Activated CD8-positive, alpha-beta memory T cell treated with anti-CD3 and anti-CD28 coated beads for 4 hours (primary cell): ENCODE results near the gene PKD1L1.
"Not testable (repeated sequence)": the region's sequence is repeated elsewhere in the genome, so short reads cannot be mapped to it uniquely, and the experiment has no call there.

ENCODE experiments used
- DNase-seq, 2 donors: peaks; one replicate each; pipeline ENCODE4 v3.0.0-alpha.2; 2020; ENCODE audit warnings: low read depth in 2 of 2

PKD1L1 gene, protein sequence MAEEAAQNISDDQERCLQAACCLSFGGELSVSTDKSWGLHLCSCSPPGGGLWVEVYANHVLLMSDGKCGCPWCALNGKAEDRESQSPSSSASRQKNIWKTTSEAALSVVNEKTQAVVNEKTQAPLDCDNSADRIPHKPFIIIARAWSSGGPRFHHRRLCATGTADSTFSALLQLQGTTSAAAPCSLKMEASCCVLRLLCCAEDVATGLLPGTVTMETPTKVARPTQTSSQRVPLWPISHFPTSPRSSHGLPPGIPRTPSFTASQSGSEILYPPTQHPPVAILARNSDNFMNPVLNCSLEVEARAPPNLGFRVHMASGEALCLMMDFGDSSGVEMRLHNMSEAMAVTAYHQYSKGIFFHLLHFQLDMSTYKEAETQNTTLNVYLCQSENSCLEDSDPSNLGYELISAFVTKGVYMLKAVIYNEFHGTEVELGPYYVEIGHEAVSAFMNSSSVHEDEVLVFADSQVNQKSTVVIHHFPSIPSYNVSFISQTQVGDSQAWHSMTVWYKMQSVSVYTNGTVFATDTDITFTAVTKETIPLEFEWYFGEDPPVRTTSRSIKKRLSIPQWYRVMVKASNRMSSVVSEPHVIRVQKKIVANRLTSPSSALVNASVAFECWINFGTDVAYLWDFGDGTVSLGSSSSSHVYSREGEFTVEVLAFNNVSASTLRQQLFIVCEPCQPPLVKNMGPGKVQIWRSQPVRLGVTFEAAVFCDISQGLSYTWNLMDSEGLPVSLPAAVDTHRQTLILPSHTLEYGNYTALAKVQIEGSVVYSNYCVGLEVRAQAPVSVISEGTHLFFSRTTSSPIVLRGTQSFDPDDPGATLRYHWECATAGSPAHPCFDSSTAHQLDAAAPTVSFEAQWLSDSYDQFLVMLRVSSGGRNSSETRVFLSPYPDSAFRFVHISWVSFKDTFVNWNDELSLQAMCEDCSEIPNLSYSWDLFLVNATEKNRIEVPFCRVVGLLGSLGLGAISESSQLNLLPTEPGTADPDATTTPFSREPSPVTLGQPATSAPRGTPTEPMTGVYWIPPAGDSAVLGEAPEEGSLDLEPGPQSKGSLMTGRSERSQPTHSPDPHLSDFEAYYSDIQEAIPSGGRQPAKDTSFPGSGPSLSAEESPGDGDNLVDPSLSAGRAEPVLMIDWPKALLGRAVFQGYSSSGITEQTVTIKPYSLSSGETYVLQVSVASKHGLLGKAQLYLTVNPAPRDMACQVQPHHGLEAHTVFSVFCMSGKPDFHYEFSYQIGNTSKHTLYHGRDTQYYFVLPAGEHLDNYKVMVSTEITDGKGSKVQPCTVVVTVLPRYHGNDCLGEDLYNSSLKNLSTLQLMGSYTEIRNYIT (N-terminal part only)

GRCh38 chr7:47948141-47948790 is at the start of gene PKD1L1:
TSS of gene PKD1L1 (minus strand) at chr7:47948466. CDS start at chr7:47948440, 26 bp downstream.
- DNase-seq = no peak

GRCh38 chr7:47992446-47992845 is 44.2 kb upstream of the PKD1L1 start:
- no peak for DNase-seq

DNA sequence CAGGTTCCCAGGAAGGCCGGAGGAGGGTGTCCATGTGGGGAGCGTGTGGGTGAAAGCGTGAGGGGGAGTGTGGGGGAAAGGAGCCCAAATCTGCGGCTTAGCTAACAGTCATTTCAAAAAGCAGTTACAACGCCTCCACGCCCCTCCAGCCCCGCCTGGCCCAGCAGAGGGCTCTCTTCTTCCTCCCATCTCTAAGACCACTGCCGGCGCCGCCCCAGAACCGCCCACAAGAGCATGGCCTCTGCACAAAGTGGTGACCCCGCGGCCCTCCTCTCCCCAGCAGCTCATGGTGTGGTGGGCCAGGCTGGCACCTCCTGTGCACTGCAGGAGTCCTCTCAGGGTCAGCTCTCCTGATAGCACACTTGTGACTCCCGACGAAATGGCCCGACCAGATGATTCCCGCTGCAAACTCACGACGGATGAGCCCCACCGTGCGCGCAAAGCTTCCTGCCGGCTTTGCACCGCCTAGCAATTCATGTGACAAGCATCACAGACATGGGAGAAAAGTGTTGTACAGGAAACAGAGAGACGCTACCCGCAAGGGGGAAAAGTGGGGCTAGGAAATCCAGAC is 43.6 kb upstream of the PKD1L1 start:
- peak; percentile 67 to 78 for DNase-seq

DNA sequence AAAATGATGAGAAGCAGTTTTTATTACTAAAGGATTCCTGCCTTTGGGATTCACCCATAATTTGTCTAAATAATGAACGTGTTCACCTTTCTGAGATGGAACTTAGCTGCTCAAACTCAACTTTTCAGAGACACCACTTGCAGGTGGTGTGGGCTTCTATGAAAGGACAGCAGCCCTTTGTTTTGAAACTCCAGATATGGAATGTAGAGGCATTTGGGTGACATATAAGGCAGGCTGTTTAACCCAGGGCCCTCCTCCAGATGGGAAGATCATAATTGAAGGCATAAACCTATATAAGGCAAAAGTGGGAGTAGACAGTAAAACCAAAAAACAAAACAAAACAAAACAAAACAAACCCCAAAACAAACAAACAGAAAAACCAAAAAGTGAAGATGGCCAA is 43.0 kb upstream of the PKD1L1 start:
- no peak for DNase-seq

DNA sequence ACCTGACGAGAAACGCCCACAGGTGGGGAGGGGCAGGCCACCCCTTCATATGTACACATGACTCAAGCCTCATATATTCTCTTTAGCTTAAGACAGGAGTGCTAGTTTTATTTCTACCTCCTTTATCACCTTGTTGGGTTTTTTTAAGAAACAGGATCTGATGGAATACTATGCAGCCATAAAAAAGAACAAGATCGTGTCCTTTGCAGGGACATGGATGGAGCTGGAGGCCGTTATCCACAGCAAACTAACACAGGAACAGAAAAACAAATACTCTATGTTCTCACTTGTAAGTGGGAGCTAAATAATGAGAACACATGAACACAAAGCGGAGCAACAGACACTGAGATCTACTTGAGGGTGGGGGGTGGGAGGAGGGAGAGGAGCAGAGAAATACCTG is 42.3 kb upstream of the PKD1L1 start:
- DNase-seq = no peak

DNA sequence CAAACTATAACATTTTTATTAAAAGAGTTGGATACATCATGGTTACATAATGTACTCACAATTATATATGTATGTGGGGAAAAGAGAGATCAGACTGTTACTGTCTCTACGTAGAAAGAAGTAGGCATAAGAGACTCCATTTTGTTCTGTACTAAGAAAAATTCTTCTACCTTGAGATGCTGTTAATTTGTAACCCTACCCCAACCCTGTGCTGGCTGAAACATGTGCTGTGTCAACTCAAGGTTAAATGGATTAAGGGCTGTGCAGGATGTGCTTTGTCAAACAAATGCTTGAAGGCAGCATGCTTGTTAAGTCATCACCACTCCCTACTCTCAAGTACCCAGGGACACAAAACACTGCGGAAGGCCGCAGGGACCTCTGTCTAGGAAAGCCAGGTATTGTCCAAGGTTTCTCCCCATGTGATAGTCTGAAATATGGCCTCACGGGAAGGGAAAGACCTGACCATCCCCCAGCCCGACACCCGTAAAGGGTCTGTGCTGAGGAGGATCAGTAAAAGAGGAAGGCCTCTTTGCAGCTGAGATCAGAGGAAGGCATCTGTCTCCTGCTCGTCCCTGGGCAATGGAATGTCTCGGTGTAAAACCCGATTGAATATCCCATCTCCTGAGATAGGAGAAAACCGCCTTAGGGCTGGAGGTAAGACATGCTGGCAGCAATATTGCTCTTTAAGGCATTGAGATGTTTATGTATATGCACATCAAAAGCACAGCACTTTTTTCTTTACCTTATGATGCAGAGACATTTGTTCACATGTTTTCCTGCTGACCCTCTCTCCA is 41.5 kb upstream of the PKD1L1 start:
- DNase-seq = not testable (repeated sequence)

DNA sequence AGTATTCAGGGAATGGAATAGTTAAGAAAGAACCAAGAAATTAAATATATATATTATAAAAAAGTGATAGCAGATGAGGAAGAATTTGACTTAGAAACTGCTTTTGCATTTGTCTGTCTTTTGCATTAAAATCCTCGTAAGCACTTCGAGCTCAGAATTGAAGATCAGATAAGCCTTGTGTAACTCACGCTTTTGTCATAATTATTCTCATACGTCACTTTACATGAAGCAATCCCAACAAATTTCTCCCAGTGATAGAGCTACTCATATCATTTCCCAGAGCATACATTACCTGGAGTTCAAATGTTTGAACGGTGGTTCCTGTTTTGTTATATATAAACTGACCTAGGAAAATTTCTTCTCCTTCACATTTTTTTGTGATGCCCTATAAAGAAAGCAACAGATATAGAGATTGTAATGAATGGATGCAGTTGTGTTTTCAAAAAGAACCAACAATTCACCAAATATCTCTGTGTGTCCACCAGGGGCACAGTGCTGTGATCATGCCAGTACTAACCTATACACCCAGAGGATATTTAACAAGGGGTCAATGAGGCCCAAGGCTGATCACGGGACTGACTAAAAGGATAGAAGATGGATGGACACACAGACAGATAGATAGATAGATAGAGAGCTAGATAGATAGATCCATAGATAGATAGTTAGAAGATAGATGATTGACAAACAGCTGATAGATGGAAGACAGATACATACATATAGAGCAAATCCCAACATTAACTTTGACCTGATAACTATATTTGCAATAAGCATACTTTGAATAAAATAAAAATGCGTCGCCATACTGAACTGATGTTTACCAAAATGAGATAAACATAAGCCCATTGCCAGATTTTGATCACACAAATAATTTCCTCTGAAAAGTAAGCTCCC is 40.5 kb upstream of the PKD1L1 start:
- DNase-seq = no peak

DNA sequence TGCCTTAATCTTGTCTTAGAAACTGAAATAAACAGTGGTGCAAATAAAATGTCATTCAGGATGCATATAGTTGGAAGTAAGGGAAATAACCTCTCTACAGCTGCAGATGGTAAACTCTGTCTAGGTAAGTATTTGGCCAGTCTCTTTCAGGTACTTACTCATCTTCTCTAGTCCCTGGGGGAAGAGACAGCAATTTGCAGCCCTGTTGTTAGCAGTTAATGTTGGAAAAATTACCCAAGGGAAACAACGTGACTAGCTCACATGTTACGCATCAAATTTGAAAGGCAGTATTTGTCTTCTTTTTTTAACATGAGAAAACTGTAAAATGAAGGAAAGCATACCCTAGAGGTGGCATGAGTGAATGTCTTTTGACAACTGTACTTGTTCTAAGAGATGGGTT is 34.3 kb upstream of the PKD1L1 start:
- DNase-seq = no peak

DNA sequence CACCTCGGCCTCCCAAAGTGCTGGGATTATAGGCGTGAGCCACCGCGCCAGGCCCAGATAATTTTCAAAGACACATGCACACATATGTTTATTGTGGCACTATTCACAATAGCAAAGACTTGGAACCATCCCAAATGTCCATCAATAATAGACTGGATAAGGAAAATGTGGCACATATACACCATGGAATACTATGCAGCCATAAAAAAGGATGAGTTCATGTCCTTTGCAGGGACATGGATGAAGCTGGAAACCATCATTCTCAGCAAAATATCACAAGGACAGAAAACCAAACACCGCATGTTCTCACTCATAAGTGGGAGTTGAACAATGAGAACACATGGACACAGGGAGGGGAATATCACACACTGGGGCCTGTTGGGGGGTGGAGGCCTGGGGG is 32.4 kb upstream of the PKD1L1 start:
- not testable (repeated sequence) for DNase-seq

DNA sequence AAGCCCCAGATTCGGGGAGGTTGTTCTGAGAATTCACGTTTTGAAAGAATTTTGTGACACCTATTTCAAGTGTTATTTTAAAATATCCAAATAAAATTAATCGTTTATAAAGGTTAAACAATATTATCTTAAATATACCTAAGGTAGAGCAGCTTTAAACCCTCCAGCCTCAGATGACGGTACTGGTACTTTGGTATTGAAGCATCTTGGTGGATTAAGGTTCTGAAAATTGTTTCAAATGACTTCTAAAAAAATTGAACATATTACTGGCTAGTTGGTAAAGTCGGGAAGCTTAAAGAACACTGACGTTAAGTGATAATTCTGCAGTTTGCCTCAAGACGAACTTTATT is 31.5 kb upstream of the PKD1L1 start:
- no peak for DNase-seq

- peak; percentile 81 to 82 for DNase-seq
Observed at GRCh38 chr7:47979145-47979831, 31.0 kb upstream of the PKD1L1 start, which contains the start of gene HUS1. TSS of gene HUS1 (minus strand) at chr7:47979615. CDS start at chr7:47979519, 96 bp downstream.

DNA sequence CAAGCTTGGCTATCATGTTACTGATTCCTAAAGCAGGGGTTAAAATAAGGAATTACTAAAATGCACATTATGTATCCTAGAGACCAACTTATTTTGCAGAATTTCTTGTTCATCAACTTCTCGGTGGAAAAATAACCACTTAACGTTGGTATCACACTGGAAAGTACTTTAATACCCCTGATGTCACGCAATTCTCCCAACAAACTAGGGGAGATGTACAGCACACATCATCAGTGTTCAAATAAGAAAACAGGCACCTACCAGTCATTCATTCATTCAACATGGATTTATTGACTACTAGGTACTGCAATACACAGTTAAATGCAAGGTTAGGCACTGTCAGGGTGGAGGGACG is 30.5 kb upstream of the PKD1L1 start:
- DNase-seq = no peak

GRCh38 chr7:47973739-47974138 is 25.5 kb upstream of the PKD1L1 start:
- no peak for DNase-seq

DNA sequence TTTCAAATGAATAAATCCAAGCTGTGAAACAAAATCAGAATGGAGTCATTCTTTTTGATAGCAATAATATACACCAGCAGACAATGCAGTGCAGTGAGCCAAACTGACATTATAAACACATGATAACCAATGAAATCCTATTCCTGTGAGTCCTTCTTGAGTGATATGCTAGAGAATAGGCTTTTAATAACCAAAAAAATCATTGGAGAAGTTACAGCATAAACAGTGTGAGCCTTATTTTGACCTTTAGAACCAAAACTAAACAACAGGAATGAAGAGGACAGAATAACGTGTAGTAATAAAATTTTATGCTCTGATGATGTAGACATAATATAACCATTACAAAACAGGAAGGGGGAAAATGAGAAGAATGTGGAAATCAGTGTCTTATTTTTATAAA is 22.5 kb upstream of the PKD1L1 start:
- DNase-seq = no peak

GRCh38 chr7:47968847-47969774 is 20.8 kb upstream of the PKD1L1 start:
- DNase-seq = no peak

- no peak for DNase-seq
Observed at GRCh38 chr7:47967708-47968107, 19.4 kb upstream of the PKD1L1 start.

DNA sequence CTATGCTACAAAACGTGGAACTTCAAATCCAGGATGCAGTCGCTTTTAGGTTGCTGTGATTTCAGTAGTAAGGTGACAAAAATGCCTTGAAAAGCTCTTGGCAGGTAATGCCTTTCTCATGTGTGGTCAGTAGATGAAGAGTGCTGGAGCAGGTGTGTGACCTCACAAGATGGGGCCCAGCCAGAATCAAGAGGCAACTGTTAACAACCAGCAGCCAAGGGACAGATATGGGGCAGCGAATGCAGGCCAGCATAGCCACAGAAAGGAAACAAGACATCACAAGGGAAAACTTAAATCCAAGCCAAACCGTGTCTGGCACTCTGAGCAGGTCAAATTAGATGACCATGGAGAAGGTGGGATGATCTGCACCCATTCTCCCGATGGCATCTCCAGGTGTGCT is 18.9 kb upstream of the PKD1L1 start:
- DNase-seq = no peak

DNA sequence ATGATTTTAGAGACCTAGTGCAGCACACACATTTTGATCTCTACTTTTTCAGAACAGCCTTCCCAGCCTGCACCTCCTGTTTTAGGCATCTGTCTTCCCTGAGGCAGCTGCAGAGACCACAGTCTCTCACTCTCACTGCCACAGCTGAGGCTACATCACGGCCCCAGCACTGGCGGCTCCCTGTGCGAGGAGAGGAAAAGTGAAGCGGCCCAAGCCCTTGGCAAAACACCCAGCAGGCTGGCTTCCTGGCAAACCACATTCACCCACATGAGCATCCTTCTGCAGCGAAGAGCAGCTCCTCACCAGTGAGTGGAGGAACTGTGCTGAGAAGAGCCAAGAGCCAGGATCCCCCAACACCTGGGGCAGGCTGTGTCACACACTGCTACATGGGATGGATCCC is 17.2 kb upstream of the PKD1L1 start:
- no peak for DNase-seq
